ENCODE data around the gene NRAP.

DNA sequence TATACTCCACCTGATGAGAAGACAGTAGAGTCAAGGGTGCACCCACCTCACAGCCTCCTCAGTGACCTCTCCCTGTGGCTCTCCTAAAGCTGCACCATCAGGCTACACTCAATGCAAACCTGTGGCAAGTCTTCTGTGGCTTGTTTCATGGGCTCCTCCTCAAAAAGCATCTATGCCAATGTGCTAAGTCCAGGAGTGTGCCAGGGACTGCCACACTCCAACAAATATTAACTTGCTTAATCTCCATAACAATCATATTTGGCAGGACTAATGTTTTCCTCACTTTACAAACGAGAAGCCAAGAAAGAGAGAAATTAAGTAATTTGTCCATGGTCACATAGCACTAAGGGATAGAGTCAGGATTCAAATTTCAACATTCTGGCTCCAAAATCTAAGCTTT lies 11.9 kb downstream of the NRAP start:
- TF ChIP-seq POLR2A (IDR thresholded peaks at IDR 0.05) = no peak
- TF ChIP-seq, protein P1, sequence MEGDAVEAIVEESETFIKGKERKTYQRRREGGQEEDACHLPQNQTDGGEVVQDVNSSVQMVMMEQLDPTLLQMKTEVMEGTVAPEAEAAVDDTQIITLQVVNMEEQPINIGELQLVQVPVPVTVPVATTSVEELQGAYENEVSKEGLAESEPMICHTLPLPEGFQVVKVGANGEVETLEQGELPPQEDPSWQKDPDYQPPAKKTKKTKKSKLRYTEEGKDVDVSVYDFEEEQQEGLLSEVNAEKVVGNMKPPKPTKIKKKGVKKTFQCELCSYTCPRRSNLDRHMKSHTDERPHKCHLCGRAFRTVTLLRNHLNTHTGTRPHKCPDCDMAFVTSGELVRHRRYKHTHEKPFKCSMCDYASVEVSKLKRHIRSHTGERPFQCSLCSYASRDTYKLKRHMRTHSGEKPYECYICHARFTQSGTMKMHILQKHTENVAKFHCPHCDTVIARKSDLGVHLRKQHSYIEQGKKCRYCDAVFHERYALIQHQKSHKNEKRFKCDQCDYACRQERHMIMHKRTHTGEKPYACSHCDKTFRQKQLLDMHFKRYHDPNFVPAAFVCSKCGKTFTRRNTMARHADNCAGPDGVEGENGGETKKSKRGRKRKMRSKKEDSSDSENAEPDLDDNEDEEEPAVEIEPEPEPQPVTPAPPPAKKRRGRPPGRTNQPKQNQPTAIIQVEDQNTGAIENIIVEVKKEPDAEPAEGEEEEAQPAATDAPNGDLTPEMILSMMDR (IDR thresholded peaks at IDR 0.05) = no peak

All from thyroid gland (tissue), 4 donors.